ENCODE measurements around the gene ALPK3. TPM values are rescaled to one million over a fixed set of nuclear protein-coding genes. Genes with fewer than 3 reads are reported as not detected.

ALPK3 gene, protein sequence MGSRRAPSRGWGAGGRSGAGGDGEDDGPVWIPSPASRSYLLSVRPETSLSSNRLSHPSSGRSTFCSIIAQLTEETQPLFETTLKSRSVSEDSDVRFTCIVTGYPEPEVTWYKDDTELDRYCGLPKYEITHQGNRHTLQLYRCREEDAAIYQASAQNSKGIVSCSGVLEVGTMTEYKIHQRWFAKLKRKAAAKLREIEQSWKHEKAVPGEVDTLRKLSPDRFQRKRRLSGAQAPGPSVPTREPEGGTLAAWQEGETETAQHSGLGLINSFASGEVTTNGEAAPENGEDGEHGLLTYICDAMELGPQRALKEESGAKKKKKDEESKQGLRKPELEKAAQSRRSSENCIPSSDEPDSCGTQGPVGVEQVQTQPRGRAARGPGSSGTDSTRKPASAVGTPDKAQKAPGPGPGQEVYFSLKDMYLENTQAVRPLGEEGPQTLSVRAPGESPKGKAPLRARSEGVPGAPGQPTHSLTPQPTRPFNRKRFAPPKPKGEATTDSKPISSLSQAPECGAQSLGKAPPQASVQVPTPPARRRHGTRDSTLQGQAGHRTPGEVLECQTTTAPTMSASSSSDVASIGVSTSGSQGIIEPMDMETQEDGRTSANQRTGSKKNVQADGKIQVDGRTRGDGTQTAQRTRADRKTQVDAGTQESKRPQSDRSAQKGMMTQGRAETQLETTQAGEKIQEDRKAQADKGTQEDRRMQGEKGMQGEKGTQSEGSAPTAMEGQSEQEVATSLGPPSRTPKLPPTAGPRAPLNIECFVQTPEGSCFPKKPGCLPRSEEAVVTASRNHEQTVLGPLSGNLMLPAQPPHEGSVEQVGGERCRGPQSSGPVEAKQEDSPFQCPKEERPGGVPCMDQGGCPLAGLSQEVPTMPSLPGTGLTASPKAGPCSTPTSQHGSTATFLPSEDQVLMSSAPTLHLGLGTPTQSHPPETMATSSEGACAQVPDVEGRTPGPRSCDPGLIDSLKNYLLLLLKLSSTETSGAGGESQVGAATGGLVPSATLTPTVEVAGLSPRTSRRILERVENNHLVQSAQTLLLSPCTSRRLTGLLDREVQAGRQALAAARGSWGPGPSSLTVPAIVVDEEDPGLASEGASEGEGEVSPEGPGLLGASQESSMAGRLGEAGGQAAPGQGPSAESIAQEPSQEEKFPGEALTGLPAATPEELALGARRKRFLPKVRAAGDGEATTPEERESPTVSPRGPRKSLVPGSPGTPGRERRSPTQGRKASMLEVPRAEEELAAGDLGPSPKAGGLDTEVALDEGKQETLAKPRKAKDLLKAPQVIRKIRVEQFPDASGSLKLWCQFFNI (N-terminal part only)
- 12.2 TPM for polyA plus RNA-seq (2013, experiment 1 of 2)
- 14.1 TPM for polyA plus RNA-seq (2013, experiment 2 of 2)

DNA sequence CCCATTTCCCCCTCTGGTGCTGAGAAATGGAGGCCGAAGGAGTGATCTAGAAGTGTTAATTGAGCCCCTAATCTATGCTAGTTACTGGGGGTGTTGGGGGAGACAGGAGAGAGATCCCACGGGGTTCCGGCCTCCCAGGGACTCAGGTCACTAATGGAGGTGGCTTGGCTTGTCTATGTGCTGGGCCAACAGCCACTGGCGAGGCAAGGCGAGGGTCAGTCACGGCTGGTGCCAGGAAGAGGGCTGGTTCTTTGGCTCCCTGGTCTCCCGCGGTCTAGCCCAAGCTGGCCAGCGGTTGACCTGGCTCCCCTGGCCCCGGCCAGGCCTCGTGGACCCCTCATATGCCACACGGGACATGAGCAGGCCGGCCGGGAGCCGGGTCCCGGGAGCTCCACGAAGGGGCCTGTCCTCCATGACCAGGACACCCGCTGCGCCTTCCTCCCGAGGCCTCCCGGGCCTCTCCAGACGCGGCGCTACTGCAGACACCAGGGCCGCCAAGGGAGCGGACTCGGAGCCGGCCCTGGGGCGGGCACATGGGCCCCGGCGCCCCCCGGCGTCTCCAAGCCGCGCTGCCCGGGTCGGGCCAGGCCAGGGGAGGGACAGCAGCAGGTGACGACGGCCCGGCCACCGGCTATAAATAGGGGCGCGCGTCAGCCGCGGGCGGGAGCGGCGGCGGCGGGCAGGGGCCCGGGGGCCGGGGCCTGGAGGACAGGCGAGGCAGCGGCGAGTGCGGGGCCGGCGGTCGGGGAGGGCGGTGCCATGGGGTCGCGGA, at the start of gene ALPK3:
Gene ALPK3, plus strand, starts transcription at position 663 of the 772 bp plus-strand sequence. Its CDS starts 97 bp downstream, at position 760.
- H3K9ac ChIP-seq (ENCODE audit: low read depth, low read length) = peak within 1 kb of the TSS; percentile 76

DNA sequence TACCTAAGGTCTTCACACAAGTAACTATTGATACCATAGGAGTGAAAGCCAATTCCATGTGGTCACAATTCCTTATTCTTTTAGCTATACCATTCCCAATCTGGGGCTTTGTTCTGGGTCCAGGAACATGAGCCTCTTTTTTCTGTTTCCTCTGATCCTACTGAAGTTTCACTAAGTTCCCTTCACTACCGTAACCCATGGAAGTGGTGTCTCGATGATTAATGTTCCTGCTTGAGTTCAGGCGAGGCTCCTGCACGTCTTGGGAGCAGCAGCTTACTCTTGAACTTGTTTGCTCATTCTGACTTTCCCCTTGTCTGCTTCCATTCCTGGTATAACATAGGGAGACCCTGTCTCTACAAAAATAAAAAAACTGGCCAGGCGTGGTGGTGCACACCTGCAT, 45.1 kb upstream of the ALPK3 start:
- Histone ChIP-seq H3K27me3 (ENCODE audit: insufficient read depth, low read length) (no peaks in the 10 kb centered on the region), H3K4me3 (ENCODE audit: low read length) (no peak overlapping the region), H3K9me3 (ENCODE audit: insufficient read depth, low read depth, low read length) (no peaks in the 10 kb centered on the region), H3K36me3 (ENCODE audit: insufficient read depth, low read length) (peaks cover 26% of the 10 kb centered on the region), H3K4me1 (ENCODE audit: insufficient read depth, low read length) (no peaks in the 10 kb centered on the region), H3K9ac (ENCODE audit: low read depth, low read length) (no peak overlapping the region), H3K27ac (ENCODE audit: low read depth, low read length) (no peak overlapping the region)
- WGBS = 93% methylated on average over 5 of the region's 5 CpGs

More for the DNA sequence above, at the start of gene ALPK3:
- Histone ChIP-seq H3K4me3 (ENCODE audit: low read length) (peak within 1 kb of the TSS; percentile 50), H3K4me1 (ENCODE audit: insufficient read depth, low read length) (peaks cover 32% of the 10 kb centered on the region), H3K27me3 (ENCODE audit: insufficient read depth, low read length) (0 out of 2 replicates have a peak, but pooled peaks cover 4% of the 10 kb centered on the region), H3K9me3 (ENCODE audit: insufficient read depth, low read depth, low read length) (no peaks in the 10 kb centered on the region), H3K27ac (ENCODE audit: low read depth, low read length) (peak within 1 kb of the TSS; percentile 85), H3K36me3 (ENCODE audit: insufficient read depth, low read length) (no peaks in the 10 kb centered on the region)
- WGBS = 15% methylated on average over 63 of the region's 63 CpGs

DNA sequence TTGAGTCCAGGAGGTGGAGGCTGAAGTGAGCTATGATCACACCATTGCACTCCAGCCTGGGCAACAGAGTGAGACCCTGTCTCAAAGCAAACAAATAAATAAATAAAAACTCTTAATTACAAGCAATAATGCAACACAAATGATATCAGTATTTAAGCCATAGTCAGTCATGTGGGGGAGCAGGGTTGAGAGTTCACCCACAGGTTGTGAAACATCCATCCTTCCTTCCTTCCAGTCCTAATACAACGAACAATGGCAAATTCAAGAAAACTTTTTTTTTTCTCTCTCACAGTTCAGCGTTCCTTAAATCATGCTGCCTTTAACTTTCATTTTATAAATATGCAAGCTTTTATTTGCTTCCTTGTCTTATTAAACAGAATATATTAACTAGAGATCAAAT, 44.7 kb upstream of the ALPK3 start:
- Histone ChIP-seq H3K9ac (ENCODE audit: low read depth, low read length) (no peak overlapping the region), H3K36me3 (ENCODE audit: insufficient read depth, low read length) (peaks cover 25% of the 10 kb centered on the region), H3K4me3 (ENCODE audit: low read length) (no peak overlapping the region), H3K27me3 (ENCODE audit: insufficient read depth, low read length) (no peaks in the 10 kb centered on the region), H3K27ac (ENCODE audit: low read depth, low read length) (no peak overlapping the region), H3K4me1 (ENCODE audit: insufficient read depth, low read length) (no peaks in the 10 kb centered on the region), H3K9me3 (ENCODE audit: insufficient read depth, low read depth, low read length) (no peaks in the 10 kb centered on the region)
- 95% methylated on average over 2 of the region's 2 CpGs for WGBS

DNA sequence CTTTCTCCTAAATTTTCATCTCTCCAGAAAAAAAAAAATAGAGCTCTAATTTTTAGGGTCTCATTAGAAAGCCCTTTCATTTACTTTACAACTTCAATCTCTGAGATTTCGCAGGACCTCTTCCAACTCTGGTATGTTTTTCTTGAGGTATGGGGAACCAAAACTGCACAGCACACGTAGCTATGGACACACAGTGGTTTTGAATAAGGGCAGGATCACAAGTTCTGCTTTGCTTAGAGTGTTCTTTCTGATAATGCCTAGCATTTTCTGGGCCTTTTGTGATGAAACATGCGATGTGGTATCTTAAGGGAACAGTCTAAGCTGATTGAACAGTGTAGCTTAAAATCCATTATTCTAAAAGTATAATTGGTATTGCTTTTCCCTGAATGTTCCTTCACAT, 43.4 kb upstream of the ALPK3 start:
- Histone ChIP-seq H3K4me3 (ENCODE audit: low read length) (no peak overlapping the region), H3K27me3 (ENCODE audit: insufficient read depth, low read length) (no peaks in the 10 kb centered on the region), H3K4me1 (ENCODE audit: insufficient read depth, low read length) (no peaks in the 10 kb centered on the region), H3K9ac (ENCODE audit: low read depth, low read length) (no peak overlapping the region), H3K9me3 (ENCODE audit: insufficient read depth, low read depth, low read length) (no peaks in the 10 kb centered on the region), H3K27ac (ENCODE audit: low read depth, low read length) (no peak overlapping the region), H3K36me3 (ENCODE audit: insufficient read depth, low read length) (peaks cover 18% of the 10 kb centered on the region)
- 93% methylated on average over 3 of the region's 3 CpGs for WGBS

DNA sequence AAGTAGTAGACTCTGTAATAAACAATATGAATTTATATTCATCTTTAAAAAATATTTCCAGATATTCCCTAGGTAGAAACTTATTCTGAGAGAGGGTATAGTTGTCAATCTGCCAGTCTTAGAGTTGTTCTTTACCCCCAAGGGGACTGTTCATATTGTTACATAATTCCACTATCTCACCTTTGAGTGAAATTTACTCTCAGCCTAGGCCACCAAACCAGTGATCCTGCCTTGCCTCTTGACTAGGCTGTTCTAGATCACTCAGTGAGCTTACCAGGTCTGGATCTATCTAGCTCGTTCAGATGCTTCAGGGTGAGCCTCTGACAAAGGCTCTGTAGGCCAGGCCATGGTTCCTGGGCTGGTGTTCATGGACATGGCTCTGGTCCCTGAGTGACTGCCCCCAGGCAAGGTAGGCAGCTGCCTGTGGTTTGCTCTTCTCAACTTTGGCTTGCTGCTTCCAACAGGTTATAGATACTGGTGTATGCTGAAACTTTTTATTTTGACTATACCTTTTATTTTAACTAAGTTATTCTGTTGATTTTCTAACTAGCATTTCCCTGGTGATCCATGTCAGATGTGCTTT, 41.2 kb upstream of the ALPK3 start:
- Histone ChIP-seq H3K4me3 (ENCODE audit: low read length) (no peak overlapping the region), H3K9me3 (ENCODE audit: insufficient read depth, low read depth, low read length) (no peaks in the 10 kb centered on the region), H3K4me1 (ENCODE audit: insufficient read depth, low read length) (no peaks in the 10 kb centered on the region), H3K27ac (ENCODE audit: low read depth, low read length) (no peak overlapping the region), H3K27me3 (ENCODE audit: insufficient read depth, low read length) (no peaks in the 10 kb centered on the region), H3K9ac (ENCODE audit: low read depth, low read length) (no peak overlapping the region), H3K36me3 (ENCODE audit: insufficient read depth, low read length) (peaks cover 10% of the 10 kb centered on the region; the same call in 1 of the 2 replicates)
- WGBS = 93% methylated on average over 1 of the region's 1 CpG

DNA sequence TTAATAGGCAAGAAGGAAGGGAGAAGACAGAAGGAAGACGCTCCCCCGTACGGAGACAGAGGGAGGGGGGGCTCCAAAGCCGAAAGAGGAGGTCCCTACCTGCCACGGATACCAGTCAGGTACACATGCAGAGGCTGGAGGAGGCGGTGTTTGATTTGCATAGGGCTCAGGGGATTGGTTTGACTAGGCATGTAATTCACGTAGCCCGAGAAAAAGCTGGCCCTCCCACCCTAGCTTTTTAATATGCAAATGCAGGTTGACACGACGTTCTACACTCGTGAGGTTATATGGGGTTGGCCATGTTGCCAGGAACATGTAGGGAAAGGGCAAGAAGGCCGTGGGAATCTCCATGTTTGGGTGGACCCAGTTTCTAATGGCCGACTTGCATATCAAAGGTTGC, 39.0 kb upstream of the ALPK3 start:
- no peaks in the 10 kb centered on the region for H3K4me1 ChIP-seq (ENCODE audit: insufficient read depth, low read length)
- peaks cover 12% of the 10 kb centered on the region for H3K36me3 ChIP-seq (ENCODE audit: insufficient read depth, low read length)
- H3K4me3 ChIP-seq (ENCODE audit: low read length) = peak overlapping the region; percentile 22; the same call in 1 of the 2 replicates
- 29% methylated on average over 13 of the region's 13 CpGs for WGBS
- H3K27me3 ChIP-seq (ENCODE audit: insufficient read depth, low read length) = no peaks in the 10 kb centered on the region
- no peak overlapping the region for H3K27ac ChIP-seq (ENCODE audit: low read depth, low read length)
- no peak overlapping the region for H3K9ac ChIP-seq (ENCODE audit: low read depth, low read length)
- no peaks in the 10 kb centered on the region for H3K9me3 ChIP-seq (ENCODE audit: insufficient read depth, low read depth, low read length)

DNA sequence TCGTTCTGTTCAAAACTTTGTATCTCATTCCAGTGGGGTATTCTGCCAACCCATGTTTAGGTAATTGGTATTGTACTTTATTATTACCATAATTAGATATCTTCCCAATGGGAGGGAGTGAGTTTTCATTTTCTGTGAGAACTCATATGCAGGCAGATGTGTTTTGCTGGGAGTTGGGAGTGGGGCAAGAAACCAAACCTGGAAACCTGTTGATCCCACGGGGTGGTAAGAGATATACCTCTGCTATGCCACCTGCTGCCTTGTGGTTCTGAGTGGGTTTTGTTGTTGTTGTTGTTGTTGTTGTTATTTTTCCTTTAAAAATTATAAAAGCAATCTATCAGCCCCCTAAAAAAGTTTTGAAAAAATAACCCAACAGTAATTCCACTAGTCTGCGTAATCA, 36.7 kb upstream of the ALPK3 start:
- no peak overlapping the region for H3K27ac ChIP-seq (ENCODE audit: low read depth, low read length)
- H3K36me3 ChIP-seq (ENCODE audit: insufficient read depth, low read length) = peaks cover 28% of the 10 kb centered on the region
- H3K27me3 ChIP-seq (ENCODE audit: insufficient read depth, low read length) = no peaks in the 10 kb centered on the region
- no peaks in the 10 kb centered on the region for H3K4me1 ChIP-seq (ENCODE audit: insufficient read depth, low read length)
- H3K9me3 ChIP-seq (ENCODE audit: insufficient read depth, low read depth, low read length) = no peaks in the 10 kb centered on the region
- H3K4me3 ChIP-seq (ENCODE audit: low read length) = no peak overlapping the region
- no peak overlapping the region for H3K9ac ChIP-seq (ENCODE audit: low read depth, low read length)
- WGBS = 97% methylated on average over 3 of the region's 3 CpGs

DNA sequence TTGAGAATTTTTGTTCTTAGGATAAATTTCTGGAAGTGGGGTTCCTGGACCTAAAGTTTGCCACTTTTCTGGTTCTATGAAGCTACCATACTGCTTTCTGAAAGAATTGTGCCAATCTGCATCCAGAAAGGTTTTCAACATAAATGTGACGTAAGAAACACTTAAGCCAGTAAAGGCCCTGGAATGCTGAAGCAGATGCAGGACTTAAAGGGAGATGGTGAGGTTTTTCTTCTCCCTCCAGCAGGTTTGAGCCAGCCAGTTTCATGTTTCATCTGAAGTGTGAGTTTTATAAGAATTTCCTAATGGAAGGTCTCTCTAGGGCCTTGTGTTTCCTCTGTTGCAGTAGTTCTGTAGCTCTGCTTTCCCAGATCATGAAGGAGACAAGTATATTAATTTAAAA, 35.7 kb upstream of the ALPK3 start:
- Histone ChIP-seq H3K36me3 (ENCODE audit: insufficient read depth, low read length) (peaks cover 28% of the 10 kb centered on the region), H3K4me3 (ENCODE audit: low read length) (no peak overlapping the region), H3K9ac (ENCODE audit: low read depth, low read length) (no peak overlapping the region), H3K27me3 (ENCODE audit: insufficient read depth, low read length) (no peaks in the 10 kb centered on the region), H3K27ac (ENCODE audit: low read depth, low read length) (no peak overlapping the region), H3K4me1 (ENCODE audit: insufficient read depth, low read length) (no peaks in the 10 kb centered on the region), H3K9me3 (ENCODE audit: insufficient read depth, low read depth, low read length) (no peaks in the 10 kb centered on the region)
- WGBS = 94% methylated on average over 1 of the region's 1 CpG

DNA sequence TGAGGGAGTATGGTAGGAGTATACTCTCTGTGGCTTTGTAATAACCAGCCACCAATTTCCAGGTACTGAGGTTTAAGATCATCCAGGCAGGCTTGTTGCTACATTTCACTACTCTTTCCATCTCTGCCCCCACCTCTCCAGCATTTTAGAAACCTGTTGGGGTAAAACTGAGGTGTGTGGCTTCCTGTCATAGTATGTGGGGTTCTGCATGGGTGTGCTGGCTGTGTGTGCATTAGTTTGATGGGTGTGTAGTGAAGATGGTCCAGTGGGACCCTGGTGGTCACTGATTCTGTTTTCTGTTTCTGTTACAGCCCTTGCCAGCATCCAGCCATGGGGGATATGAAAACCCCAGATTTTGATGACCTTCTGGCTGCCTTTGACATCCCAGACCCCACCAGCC, 34.8 kb upstream of the ALPK3 start:
- no peak overlapping the region for H3K4me3 ChIP-seq (ENCODE audit: low read length)
- H3K27me3 ChIP-seq (ENCODE audit: insufficient read depth, low read length) = no peaks in the 10 kb centered on the region
- no peak overlapping the region for H3K9ac ChIP-seq (ENCODE audit: low read depth, low read length)
- H3K36me3 ChIP-seq (ENCODE audit: insufficient read depth, low read length) = peaks cover 28% of the 10 kb centered on the region
- H3K4me1 ChIP-seq (ENCODE audit: insufficient read depth, low read length) = no peaks in the 10 kb centered on the region
- no peak overlapping the region for H3K27ac ChIP-seq (ENCODE audit: low read depth, low read length)
- no peaks in the 10 kb centered on the region for H3K9me3 ChIP-seq (ENCODE audit: insufficient read depth, low read depth, low read length)
